Measurements from ENCODE around the gene HDGFL2. TPM values are rescaled to one million over a fixed set of nuclear protein-coding genes. Genes with fewer than 3 reads are reported as not detected.
"Not testable (repeated sequence)": the region's sequence is repeated elsewhere in the genome, so short reads cannot be mapped to it uniquely, and the experiment has no call there.

Gene HDGFL2
- total RNA-seq, 1 donor from 2014 or later: 28.2 TPM

GRCh38 chr19:4539169-4539692 lies 67.1 kb downstream of the HDGFL2 start:
- DNase-seq (ENCODE audit: missing footprints): no peak
- ATAC-seq: no peak
- intact Hi-C loops (cut with DNase I): loop anchor here (10.0 kb wide), 1 partner anchor 264 kb away; the partner anchor contains the start of gene SHD

GRCh38 chr19:4539693-4540581 lies 67.8 kb downstream of the HDGFL2 start, which contains the start of gene LRG1:
Gene LRG1, minus strand, starts transcription at chr19:4540036. Its CDS starts 23 bp downstream, at chr19:4540013.
- intact Hi-C loops (cut with DNase I): loop anchor here (10.0 kb wide), 1 partner anchor 265 kb away; the partner anchor contains the start of gene SHD
- ATAC-seq (peak; percentile 32), DNase-seq (ENCODE audit: missing footprints) (peak; percentile 81)

GRCh38 chr19:4541114-4541805 lies 69.2 kb downstream of the HDGFL2 start:
- intact Hi-C loops (cut with DNase I): no loop called here
- ATAC-seq: no peak

GRCh38 chr19:4541806-4542145 lies 69.7 kb downstream of the HDGFL2 start:
- ATAC-seq; DNase-seq (ENCODE audit: missing footprints); intact Hi-C loops (cut with DNase I): not testable (repeated sequence)

More at GRCh38 chr19:4541114-4541805, 69.2 kb downstream of the HDGFL2 start:
- DNase-seq (ENCODE audit: missing footprints): no peak

- DNase-seq (ENCODE audit: missing footprints) (no peak), ATAC-seq (no peak)
- intact Hi-C loops (cut with DNase I): no loop called here
Observed at GRCh38 chr19:4542896-4543841, 71.1 kb downstream of the HDGFL2 start.

GRCh38 chr19:4543842-4544647 lies 71.9 kb downstream of the HDGFL2 start:
- ATAC-seq (no peak), DNase-seq (ENCODE audit: missing footprints) (peak; percentile 37)
- intact Hi-C loops (cut with DNase I): no loop called here

- ATAC-seq (no peak), DNase-seq (ENCODE audit: missing footprints) (peak; percentile 67)
- intact Hi-C loops (cut with DNase I): no loop called here
Observed at GRCh38 chr19:4547303-4548237, 75.5 kb downstream of the HDGFL2 start.

- ATAC-seq (no peak), DNase-seq (ENCODE audit: missing footprints) (peak; percentile 4)
- intact Hi-C loops (cut with DNase I): no loop called here
Observed at GRCh38 chr19:4548238-4548584, 76.1 kb downstream of the HDGFL2 start.

- ATAC-seq (no peak), DNase-seq (ENCODE audit: missing footprints) (peak; percentile 4)
- intact Hi-C loops (cut with DNase I): no loop called here
Observed at GRCh38 chr19:4550018-4550417, 77.9 kb downstream of the HDGFL2 start.

- ATAC-seq (no peak), DNase-seq (ENCODE audit: missing footprints) (peak; percentile 16)
- intact Hi-C loops (cut with DNase I): no loop called here
Observed at GRCh38 chr19:4550479-4551050, 78.5 kb downstream of the HDGFL2 start.

Small RNAs within 50 kb of the gene (microRNA-seq; reads per million reads assigned to microRNA genes)
- gene MIR4746: not detected

Other genes starting within 250 kb of the HDGFL2 start
- 0.73 TPM for gene EBI3, start 242.8 kb upstream of the HDGFL2 start, total RNA-seq
- 9.2 TPM for gene YJU2, start 225.2 kb upstream of the HDGFL2 start, total RNA-seq
- not detected for gene SHD, start 193.0 kb upstream of the HDGFL2 start, total RNA-seq
- gene TMIGD2, start 169.9 kb upstream of the HDGFL2 start, total RNA-seq: not detected
- not detected for gene FSD1, start 167.7 kb upstream of the HDGFL2 start, total RNA-seq
- 4.3 TPM for gene STAP2, start 133.5 kb upstream of the HDGFL2 start, total RNA-seq
- gene MPND, start 128.7 kb upstream of the HDGFL2 start, total RNA-seq: 21.0 TPM
- 22.0 TPM for gene SH3GL1, start 71.8 kb upstream of the HDGFL2 start, total RNA-seq
- 5.9 TPM for gene CHAF1A, start 69.7 kb upstream of the HDGFL2 start, total RNA-seq
- gene UBXN6, start 14.5 kb upstream of the HDGFL2 start, total RNA-seq: 119 TPM
- 241 TPM for gene PLIN4, start 46.2 kb downstream of the HDGFL2 start, total RNA-seq
- gene PLIN5, start 62.9 kb downstream of the HDGFL2 start, total RNA-seq: 50.4 TPM
- 0.73 TPM for gene LRG1, start 67.7 kb downstream of the HDGFL2 start, total RNA-seq
- 16.7 TPM for gene SEMA6B, start 87.4 kb downstream of the HDGFL2 start, total RNA-seq
- 4.4 TPM for gene TNFAIP8L1, start 167.2 kb downstream of the HDGFL2 start, total RNA-seq
- gene MYDGF, start 198.0 kb downstream of the HDGFL2 start, total RNA-seq: 29.8 TPM

Data from Right ventricle myocardium inferior (tissue), 1 donor.